NCI-H1048 (cell line): ENCODE data around the gene SYNE1.
"Not testable (repeated sequence)": the region's sequence is repeated elsewhere in the genome, so short reads cannot be mapped to it uniquely, and the experiment has no call there.

ENCODE experiments used
- DNase-seq: peaks from one replicate; lab custom pipeline; 2025; lab: John Stamatoyannopoulos, UW

SYNE1 gene

GRCh38 chr6:152491501-152491900 is 145.7 kb downstream of the SYNE1 start:
- not testable (repeated sequence) for DNase-seq

GRCh38 chr6:152490971-152491378 is 146.2 kb downstream of the SYNE1 start:
- not testable (repeated sequence) for DNase-seq

- no peak for DNase-seq
These were observed 152.4 kb downstream of the SYNE1 start for GRCh38 chr6:152484806-152485205.

- DNase-seq: no peak
These were observed 154.9 kb downstream of the SYNE1 start for GRCh38 chr6:152482289-152482688.

GRCh38 chr6:152478377-152479010 is 158.7 kb downstream of the SYNE1 start:
- DNase-seq: no peak

GRCh38 chr6:152474354-152474753 is 162.8 kb downstream of the SYNE1 start:
- no peak for DNase-seq

GRCh38 chr6:152472325-152472724 is 164.8 kb downstream of the SYNE1 start:
- no peak for DNase-seq

- DNase-seq: no peak
These were observed 165.5 kb downstream of the SYNE1 start for GRCh38 chr6:152471456-152472265.

GRCh38 chr6:152463164-152463563 is 174.0 kb downstream of the SYNE1 start:
- DNase-seq: no peak

GRCh38 chr6:152462716-152463115 is 174.4 kb downstream of the SYNE1 start:
- no peak for DNase-seq

GRCh38 chr6:152461556-152461955 is 175.6 kb downstream of the SYNE1 start:
- DNase-seq: no peak

- DNase-seq: no peak
These were observed 178.2 kb downstream of the SYNE1 start for GRCh38 chr6:152458648-152459644.

- DNase-seq: no peak
These were observed 179.1 kb downstream of the SYNE1 start for GRCh38 chr6:152457949-152458624.

- no peak for DNase-seq
These were observed 183.2 kb downstream of the SYNE1 start for GRCh38 chr6:152454003-152454402.

- no peak for DNase-seq
These were observed 183.7 kb downstream of the SYNE1 start for GRCh38 chr6:152453421-152453820.

- DNase-seq: no peak
These were observed 184.5 kb downstream of the SYNE1 start for GRCh38 chr6:152452639-152453038.

- DNase-seq: no peak
These were observed 186.6 kb downstream of the SYNE1 start for GRCh38 chr6:152450519-152450918.

- no peak for DNase-seq
These were observed 195.3 kb downstream of the SYNE1 start for GRCh38 chr6:152441902-152442301.

- no peak for DNase-seq
These were observed 201.3 kb downstream of the SYNE1 start for GRCh38 chr6:152435816-152436215.

- DNase-seq: no peak
These were observed 204.4 kb downstream of the SYNE1 start for GRCh38 chr6:152432758-152433157.

GRCh38 chr6:152428126-152428525 is 209.0 kb downstream of the SYNE1 start:
- DNase-seq: no peak

- DNase-seq: no peak
These were observed 210.9 kb downstream of the SYNE1 start for GRCh38 chr6:152426276-152426675.
